ENCODE data around the gene AHDC1.

Gene AHDC1

GRCh38 chr1:27527223-27527889, 76.6 kb downstream of the AHDC1 start:
- H4K20me1 ChIP-seq (ENCODE audit: insufficient read depth), result no peaks in the 10 kb centered on the region
- peak overlapping the region; percentile 71 for H3K9ac ChIP-seq
- no peaks in the 10 kb centered on the region for H3K27me3 ChIP-seq (ENCODE audit: insufficient read depth, low read depth)
- H3K79me2 ChIP-seq (ENCODE audit: insufficient read depth, low read depth), result no peaks in the 10 kb centered on the region
- H3K36me3 ChIP-seq (ENCODE audit: insufficient read depth), result no peaks in the 10 kb centered on the region
- no peak for TF ChIP-seq CTCF (conservative IDR thresholded peaks at IDR 0.05; ENCODE audit: low read depth, low read length)
- peak overlapping the region; percentile 99 for H3K4me2 ChIP-seq
- H2AFZ ChIP-seq (ENCODE audit: low read depth), result peak overlapping the region; percentile 53
- H3K4me3 ChIP-seq (IDR thresholded peaks at IDR 0.05; ENCODE audit: insufficient read depth, low read depth, low read length), result peak overlapping the region; percentile 60
- H3K4me1 ChIP-seq (ENCODE audit: low read depth, poor library complexity, severe bottlenecking), result peaks cover 43% of the 10 kb centered on the region
- H3K27ac ChIP-seq, result peak overlapping the region; percentile 85

GRCh38 chr1:27526569-27527222, 77.2 kb downstream of the AHDC1 start:
- peak overlapping the region; percentile 85 for H3K27ac ChIP-seq
- peaks cover 43% of the 10 kb centered on the region for H3K4me1 ChIP-seq (ENCODE audit: low read depth, poor library complexity, severe bottlenecking)

GRCh38 chr1:27525296-27526272, 78.4 kb downstream of the AHDC1 start:
- H3K4me1 ChIP-seq (ENCODE audit: low read depth, poor library complexity, severe bottlenecking), result peaks cover 43% of the 10 kb centered on the region
- H3K36me3 ChIP-seq (ENCODE audit: insufficient read depth), result no peaks in the 10 kb centered on the region
- peak overlapping the region; percentile 62 for H3K4me3 ChIP-seq (IDR thresholded peaks at IDR 0.05; ENCODE audit: insufficient read depth, low read depth, low read length)
- peak overlapping the region; percentile 68 for H3K9ac ChIP-seq
- H4K20me1 ChIP-seq (ENCODE audit: insufficient read depth), result no peaks in the 10 kb centered on the region
- no peak for TF ChIP-seq CTCF (conservative IDR thresholded peaks at IDR 0.05; ENCODE audit: low read depth, low read length)
- peak overlapping the region; percentile 99 for H3K4me2 ChIP-seq
- peak overlapping the region; percentile 85 for H3K27ac ChIP-seq
- peak overlapping the region; percentile 56; the same call in 1 of the 2 replicates for H2AFZ ChIP-seq (ENCODE audit: low read depth)
- no peaks in the 10 kb centered on the region for H3K27me3 ChIP-seq (ENCODE audit: insufficient read depth, low read depth)
- no peaks in the 10 kb centered on the region for H3K79me2 ChIP-seq (ENCODE audit: insufficient read depth, low read depth)

More at GRCh38 chr1:27526569-27527222, 77.2 kb downstream of the AHDC1 start:
- no peaks in the 10 kb centered on the region for H3K27me3 ChIP-seq (ENCODE audit: insufficient read depth, low read depth)
- peak overlapping the region; percentile 53; the same call in 1 of the 2 replicates for H2AFZ ChIP-seq (ENCODE audit: low read depth)
- no peaks in the 10 kb centered on the region for H4K20me1 ChIP-seq (ENCODE audit: insufficient read depth)
- TF ChIP-seq CTCF (conservative IDR thresholded peaks at IDR 0.05; ENCODE audit: low read depth, low read length), result no peak
- H3K9ac ChIP-seq, result peak overlapping the region; percentile 68
- H3K4me2 ChIP-seq, result peak overlapping the region; percentile 99
- H3K79me2 ChIP-seq (ENCODE audit: insufficient read depth, low read depth), result no peaks in the 10 kb centered on the region
- H3K36me3 ChIP-seq (ENCODE audit: insufficient read depth), result no peaks in the 10 kb centered on the region
- no peak overlapping the region for H3K4me3 ChIP-seq (IDR thresholded peaks at IDR 0.05; ENCODE audit: insufficient read depth, low read depth, low read length)

- no peak overlapping the region for H3K9ac ChIP-seq
- H2AFZ ChIP-seq (ENCODE audit: low read depth), result no peak overlapping the region
These were observed 80.5 kb downstream of the AHDC1 start for GRCh38 chr1:27523337-27524020.

More at GRCh38 chr1:27523337-27524020, 80.5 kb downstream of the AHDC1 start:
- Histone ChIP-seq H3K4me2 (no peak overlapping the region), H3K79me2 (ENCODE audit: insufficient read depth, low read depth) (no peaks in the 10 kb centered on the region), H3K4me1 (ENCODE audit: low read depth, poor library complexity, severe bottlenecking) (peaks cover 42% of the 10 kb centered on the region), H3K36me3 (ENCODE audit: insufficient read depth) (no peaks in the 10 kb centered on the region), H3K4me3 (IDR thresholded peaks at IDR 0.05; ENCODE audit: insufficient read depth, low read depth, low read length) (no peak overlapping the region), H3K27me3 (ENCODE audit: insufficient read depth, low read depth) (no peaks in the 10 kb centered on the region), H3K27ac (no peak overlapping the region), H4K20me1 (ENCODE audit: insufficient read depth) (no peaks in the 10 kb centered on the region)
- TF ChIP-seq CTCF (conservative IDR thresholded peaks at IDR 0.05; ENCODE audit: low read depth, low read length), result no peak

Measured in KMS-11 (cell line).